ENCODE results near the gene RLN3. TPM values are rescaled to one million over a fixed set of nuclear protein-coding genes. Genes with fewer than 3 reads are reported as not detected.

Gene RLN3
- total and polyA plus RNA-seq, 2 of the 8 experiments (the other 6 are each of a cell fraction or from before 2014, with no cell fraction given) = not detected

GRCh38 chr19:13979686-13980085 lies 48.3 kb upstream of the RLN3 start (continued):
- TF ChIP-seq CREB1 (IDR thresholded peaks at IDR 0.05) = no peak
